CD4-positive, alpha-beta T cell treated with Interleukin-4 for 1 hour (primary cell): ENCODE results near the gene GPX3.

ENCODE experiments used
- DNase-seq, 2 donors: peaks; one replicate each; pipeline ENCODE4 v3.0.0-alpha.2; 2020 to 2022

GPX3 gene, protein sequence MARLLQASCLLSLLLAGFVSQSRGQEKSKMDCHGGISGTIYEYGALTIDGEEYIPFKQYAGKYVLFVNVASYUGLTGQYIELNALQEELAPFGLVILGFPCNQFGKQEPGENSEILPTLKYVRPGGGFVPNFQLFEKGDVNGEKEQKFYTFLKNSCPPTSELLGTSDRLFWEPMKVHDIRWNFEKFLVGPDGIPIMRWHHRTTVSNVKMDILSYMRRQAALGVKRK

DNA sequence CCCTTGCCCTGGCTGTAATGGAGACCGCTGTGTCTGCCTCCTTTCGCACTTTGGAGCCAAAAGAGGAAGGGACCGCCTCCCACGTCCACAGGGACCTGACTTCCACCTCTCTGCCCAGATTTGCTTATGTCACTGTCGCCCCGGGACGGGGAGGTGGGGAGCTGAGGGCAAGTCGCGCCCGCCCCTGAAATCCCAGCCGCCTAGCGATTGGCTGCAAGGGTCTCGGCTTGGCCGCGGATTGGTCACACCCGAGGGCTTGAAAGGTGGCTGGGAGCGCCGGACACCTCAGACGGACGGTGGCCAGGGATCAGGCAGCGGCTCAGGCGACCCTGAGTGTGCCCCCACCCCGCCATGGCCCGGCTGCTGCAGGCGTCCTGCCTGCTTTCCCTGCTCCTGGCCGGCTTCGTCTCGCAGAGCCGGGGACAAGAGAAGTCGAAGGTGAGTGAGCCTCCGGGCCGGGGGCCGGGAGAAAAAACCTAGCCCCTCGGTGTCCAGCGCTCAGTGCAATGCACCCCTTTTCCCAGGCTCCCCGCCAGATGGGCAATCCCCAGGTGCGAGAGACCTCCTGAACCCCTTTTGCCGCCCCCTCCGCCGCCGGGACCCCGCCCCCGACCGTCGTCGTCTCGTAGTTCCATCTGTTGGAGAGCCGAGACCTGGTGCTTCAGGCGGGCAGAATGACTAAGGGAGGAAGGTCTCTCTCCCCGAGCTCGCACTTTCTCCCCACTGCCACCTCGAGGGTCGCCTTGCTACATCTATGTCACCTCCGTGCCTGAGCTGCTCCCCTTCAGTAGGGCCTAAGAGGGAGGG is at the start of gene GPX3:
Gene GPX3 (plus strand): TSS at position 288 of the 807 bp plus-strand sequence. CDS start 64 bp downstream, at position 352.
- peak; percentile 37 to 74 for DNase-seq

- no peak for DNase-seq
Observed at GRCh38 chr5:150978590-150978989, 41.8 kb upstream of the GPX3 start.

DNA sequence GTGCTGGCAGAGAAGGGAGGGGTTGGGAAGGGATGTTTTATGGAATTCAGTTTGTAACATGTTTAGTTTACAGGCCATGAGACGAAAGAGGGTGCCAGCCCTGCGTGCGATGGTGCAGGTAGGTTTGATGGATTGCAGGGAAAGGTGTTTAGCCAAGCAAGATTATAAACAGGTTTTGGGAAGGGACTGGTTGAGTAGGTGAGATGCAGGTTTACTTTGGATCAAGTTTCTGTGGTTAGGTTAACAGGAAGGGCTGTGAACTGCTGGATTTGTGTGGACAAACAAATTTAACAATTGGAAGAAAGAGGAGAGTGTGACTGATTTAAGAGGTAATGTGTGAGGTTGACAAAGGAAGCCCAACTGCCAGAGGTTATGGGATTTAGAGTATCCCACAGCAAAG is 32.6 kb upstream of the GPX3 start:
- no peak for DNase-seq

DNA sequence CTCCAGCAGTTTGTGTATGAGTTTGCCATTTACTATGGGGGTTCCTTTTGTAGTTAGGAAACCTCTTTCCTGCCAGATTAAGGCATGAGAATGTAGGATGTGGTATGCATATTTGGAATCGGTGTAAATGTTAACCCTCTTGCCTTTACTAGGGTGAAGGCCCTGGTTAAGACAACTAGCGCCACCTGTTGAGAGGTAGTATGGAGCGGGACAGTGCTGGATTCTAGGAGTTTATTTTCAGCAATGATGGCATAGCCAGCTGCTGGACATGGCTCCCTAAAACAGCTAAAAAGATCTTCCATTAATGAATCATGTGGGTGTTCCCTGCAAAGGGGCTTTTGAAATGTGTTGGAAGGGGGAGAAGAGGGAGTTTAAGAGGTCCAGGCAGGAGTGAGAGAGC is 30.7 kb upstream of the GPX3 start:
- no peak for DNase-seq

GRCh38 chr5:150992705-150993104 is 27.7 kb upstream of the GPX3 start:
- no peak for DNase-seq

- DNase-seq = no peak
Observed at GRCh38 chr5:150993422-150993821, 27.0 kb upstream of the GPX3 start.

DNA sequence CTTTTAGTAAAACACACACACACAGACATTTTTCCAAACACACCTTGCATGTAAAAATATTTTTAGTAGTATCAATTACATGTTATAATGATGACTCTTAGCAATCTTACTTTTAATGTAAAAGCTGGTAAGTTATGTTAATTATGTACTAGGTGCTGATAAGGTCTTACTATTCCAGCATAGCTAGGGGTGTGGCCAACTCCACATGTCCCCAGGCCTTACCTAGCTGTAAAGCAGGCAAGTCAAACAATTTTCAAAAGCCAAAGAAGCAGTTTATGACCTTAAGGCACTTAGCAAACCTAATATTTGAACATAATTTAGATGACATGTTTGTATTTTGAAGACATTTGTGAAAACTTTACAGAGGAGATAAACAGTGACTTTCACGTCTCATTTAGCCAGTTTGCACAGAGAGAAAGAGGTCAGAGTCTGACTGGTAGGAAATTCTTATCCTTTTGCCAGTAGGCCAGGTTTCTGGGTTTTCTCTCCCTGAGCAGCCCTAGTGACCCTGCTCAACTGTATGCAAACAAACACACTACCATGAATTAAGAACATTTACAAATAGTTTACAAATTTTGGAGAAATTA is 26.5 kb upstream of the GPX3 start:
- DNase-seq = no peak

DNA sequence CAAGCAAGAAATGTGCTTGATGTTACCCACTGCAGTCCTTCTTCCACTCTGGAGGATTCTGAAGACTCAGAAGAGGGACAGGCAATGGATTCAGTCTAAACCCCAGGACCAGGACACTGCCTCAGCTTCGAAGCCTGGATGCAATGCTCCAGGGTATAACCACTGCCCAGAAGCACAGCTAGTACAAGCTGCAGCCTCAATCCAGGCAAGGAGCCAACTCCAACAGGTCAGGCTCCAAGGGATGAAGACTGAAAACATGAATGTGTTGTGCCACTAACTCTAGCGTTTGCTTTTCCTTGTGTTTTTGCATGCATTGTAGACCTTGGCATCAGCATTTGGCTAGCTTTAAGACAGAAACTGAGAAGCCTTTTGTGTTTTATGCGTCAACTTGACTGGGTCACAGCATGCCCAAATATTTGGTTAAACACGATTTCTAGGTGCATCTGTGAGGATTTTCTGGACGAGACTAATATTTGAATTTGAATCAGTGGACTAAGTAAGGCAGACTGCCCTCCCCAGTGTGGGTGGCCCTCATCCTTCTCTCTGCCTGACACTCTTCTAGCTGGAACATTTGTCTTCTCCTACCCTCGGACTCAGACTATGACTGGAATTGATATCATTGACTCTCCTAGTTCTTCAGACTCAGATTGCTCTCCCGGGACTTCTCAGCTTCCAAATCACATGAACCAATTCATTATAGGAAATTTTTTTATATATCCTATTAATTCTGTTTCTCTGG is 20.5 kb upstream of the GPX3 start:
- no peak for DNase-seq

GRCh38 chr5:151001436-151001835 is 19.0 kb upstream of the GPX3 start:
- no peak for DNase-seq

GRCh38 chr5:151002250-151002649 is 18.1 kb upstream of the GPX3 start:
- DNase-seq = no peak

DNA sequence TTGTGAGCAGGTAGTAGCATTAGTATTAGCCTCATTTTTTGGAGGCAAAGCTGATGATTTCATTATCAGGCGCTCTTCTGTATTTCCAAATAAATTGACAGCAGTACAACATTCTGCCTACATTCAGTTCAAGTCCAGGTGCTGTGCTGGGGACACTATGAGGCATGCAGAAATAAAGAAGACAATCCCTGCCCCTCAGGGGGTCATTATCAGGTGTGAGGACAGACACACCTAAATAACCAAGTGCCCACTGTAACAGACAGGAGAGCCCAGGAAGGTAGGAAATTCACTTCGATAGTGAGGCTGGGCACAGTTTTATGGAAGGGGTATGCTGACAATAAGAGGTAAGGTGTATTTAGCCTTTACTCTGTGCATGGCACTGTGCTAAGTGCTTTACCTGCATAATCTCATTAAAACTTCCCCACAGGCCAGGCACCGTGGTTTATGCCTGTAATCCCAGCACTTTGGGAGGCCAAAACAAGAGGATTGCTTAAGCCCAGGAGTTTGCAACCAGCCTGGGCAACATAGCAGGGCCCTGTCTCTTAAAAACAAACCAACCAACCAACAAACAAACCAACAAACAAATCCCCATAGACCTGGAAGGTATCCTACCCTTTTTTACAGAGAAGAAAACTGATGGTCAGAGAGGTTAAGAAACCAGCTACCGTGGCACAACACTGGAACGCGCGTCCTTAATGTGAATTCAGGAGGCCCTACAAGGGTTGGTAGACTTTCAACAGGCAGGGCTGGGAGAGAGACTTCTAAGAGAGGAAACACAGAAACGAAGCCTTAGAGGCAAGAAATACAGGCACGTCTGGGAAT is 17.5 kb upstream of the GPX3 start:
- no peak for DNase-seq

- no peak for DNase-seq
Observed at GRCh38 chr5:151003503-151003860, 16.9 kb upstream of the GPX3 start.

DNA sequence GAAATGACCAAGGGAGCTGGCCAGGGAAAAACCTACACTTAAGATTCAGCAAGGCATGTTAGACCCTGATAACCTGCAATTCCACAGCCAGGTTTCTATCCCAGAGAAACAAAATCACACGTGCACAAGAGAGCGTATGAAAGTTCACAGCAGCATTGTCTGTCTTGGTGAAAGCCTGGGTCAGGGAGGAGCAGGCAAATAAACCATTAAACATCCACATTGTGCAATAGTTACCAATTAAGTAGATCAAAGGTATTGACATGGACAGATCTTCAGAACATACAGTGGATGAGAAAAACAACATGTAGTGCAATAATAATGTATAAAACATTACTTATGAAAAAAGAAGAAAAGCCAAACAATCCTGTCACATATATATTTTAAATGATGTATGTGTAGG is 15.9 kb upstream of the GPX3 start:
- no peak for DNase-seq

DNA sequence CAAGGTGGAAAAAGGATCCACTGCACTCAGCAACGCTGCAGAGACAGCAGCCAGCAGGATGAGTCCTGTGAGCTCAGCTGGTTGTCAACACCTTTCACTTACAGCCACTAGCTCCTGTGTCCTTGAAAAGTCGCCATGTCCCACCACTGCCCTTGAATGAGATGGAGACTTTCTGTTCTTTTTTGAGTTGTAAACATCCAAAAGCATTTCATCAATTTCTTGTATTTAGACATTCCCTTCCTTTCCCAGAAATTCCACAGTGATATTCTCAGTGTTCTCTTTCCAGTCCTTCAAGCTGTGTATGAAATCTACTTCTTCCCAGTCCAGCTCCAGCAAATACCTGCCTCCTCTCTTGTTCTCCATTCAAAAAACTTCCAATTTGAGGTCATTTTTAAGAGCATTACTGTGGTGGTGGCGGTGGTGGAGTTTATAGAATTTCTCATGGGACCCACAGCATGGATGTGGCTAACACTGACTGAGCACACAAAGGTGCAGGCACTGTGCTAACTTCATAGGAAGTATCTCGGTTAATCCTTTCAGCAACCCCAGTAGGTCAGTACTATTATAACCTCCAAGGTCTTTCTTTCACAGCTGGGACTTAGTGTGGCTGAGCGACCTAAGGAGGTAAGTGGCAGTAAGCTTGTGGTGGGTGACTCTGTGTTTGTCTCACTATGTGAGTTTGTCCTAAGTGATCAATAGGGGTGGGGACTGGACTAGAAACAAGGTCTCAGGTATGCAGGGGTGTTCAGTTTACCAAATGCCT is 15.0 kb upstream of the GPX3 start:
- no peak for DNase-seq

GRCh38 chr5:151005950-151006576 is 14.3 kb upstream of the GPX3 start:
- no peak for DNase-seq

- DNase-seq = no peak
Observed at GRCh38 chr5:151006704-151007334, 13.6 kb upstream of the GPX3 start.

- DNase-seq = no peak
Observed at GRCh38 chr5:151007430-151008209, 12.8 kb upstream of the GPX3 start.

DNA sequence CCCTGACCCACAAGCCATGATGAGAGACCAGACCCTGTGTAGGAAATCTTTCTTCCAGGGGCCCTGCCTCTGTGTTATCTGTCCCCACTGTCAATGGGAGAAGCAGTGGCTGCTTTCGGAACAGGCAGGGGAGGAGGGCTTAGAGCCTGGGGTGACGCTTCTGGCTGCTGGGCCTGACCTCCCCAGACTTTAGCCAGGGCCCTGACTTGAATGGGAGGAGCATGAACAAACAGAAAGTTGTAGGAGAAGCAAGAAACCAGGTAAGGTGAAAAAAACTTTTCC is 12.2 kb upstream of the GPX3 start:
- DNase-seq = no peak

GRCh38 chr5:151008906-151009305 is 11.5 kb upstream of the GPX3 start:
- DNase-seq = no peak

- DNase-seq = no peak
Observed at GRCh38 chr5:151012862-151013261, 7.5 kb upstream of the GPX3 start.
